Left renal pelvis (tissue), 4 donors: ENCODE data around the gene HIP1. TPM values are rescaled to one million over a fixed set of nuclear protein-coding genes. Genes with fewer than 3 reads are reported as not detected.
"Not testable (repeated sequence)": the region's sequence is repeated elsewhere in the genome, so short reads cannot be mapped to it uniquely, and the experiment has no call there.

Experiments
- DNase-seq, 4 donors: peaks; one replicate each; pipeline ENCODE4 v3.0.0-alpha.2; 2013; ENCODE audit warnings: low read depth in 4 of 4, low spot score in 3 of 4
- polyA plus RNA-seq, 4 donors: library from polyadenylated mRNA; unstranded; fragments of 120-200 nt; gene quantifications; one replicate each; pipeline ENCODE4 v1.2.1, GENCODE V29; 2013; ENCODE audit not compliant: insufficient read length in 4 of 4

Gene HIP1
- polyA plus RNA-seq, 4 donors, result 24.5 to 35.8 (median 33.5) TPM

GRCh38 chr7:75536491-75536890 lies 202.2 kb downstream of the HIP1 start:
- DNase-seq, result no peak

- no peak for DNase-seq
Measured at GRCh38 chr7:75534727-75535307, 203.9 kb downstream of the HIP1 start.

- no peak for DNase-seq
Measured at GRCh38 chr7:75533926-75534325, 204.8 kb downstream of the HIP1 start.

- DNase-seq, result no peak
Measured at GRCh38 chr7:75532639-75533038, 206.1 kb downstream of the HIP1 start.

- no peak for DNase-seq
Measured at GRCh38 chr7:75531359-75531821, 207.4 kb downstream of the HIP1 start.

- not testable (repeated sequence) for DNase-seq
Measured at GRCh38 chr7:75527224-75527722, 211.5 kb downstream of the HIP1 start.

- DNase-seq, result not testable (repeated sequence)
Measured at GRCh38 chr7:75521727-75522126, 217.0 kb downstream of the HIP1 start.

- DNase-seq, result not testable (repeated sequence)
Measured at GRCh38 chr7:75518842-75519241, 219.9 kb downstream of the HIP1 start.

GRCh38 chr7:75509033-75509432 lies 229.7 kb downstream of the HIP1 start:
- DNase-seq, result not testable (repeated sequence)

- DNase-seq, result not testable (repeated sequence)
Measured at GRCh38 chr7:75492020-75492419, 246.7 kb downstream of the HIP1 start, which contains the start of gene SPDYE5. Gene SPDYE5 (plus strand): TSS chr7:75492320. CDS start chr7:75494048, 1,728 bp downstream.

GRCh38 chr7:75485979-75486643 lies 252.6 kb downstream of the HIP1 start, which contains the start of gene POM121C:
Gene POM121C (minus strand): TSS chr7:75486299. CDS start chr7:75441496, 44,803 bp downstream.
- DNase-seq, result peak; percentile 78 to 83 (median 82)

GRCh38 chr7:75485355-75485978 lies 253.3 kb downstream of the HIP1 start:
- DNase-seq, result peak in 2 of 4 donors; percentile 1 to 3

Other genes with a start within 250 kb of the HIP1 start
- gene SPDYE5, start 246.6 kb downstream of the HIP1 start, polyA plus RNA-seq, result 1 to 10 TPM in 3 of 4 donors, under 1 TPM in 1; 0.85 to 4.8 (median 2.4) TPM
- 1 to 10 TPM in 1 of 4 donors, under 1 TPM in 1, not detected in 2; 0.24 to 1.2 TPM for gene CCL26, start 33.3 kb upstream of the HIP1 start, polyA plus RNA-seq
- gene CCL24, start 74.9 kb upstream of the HIP1 start, polyA plus RNA-seq, result 1 to 10 TPM in 1 of 4 donors, under 1 TPM in 1, not detected in 2; 0.29 to 2.3 TPM
- 10 to 100 TPM; 37.2 to 77.9 (median 65.8) TPM for gene RHBDD2, start 140.1 kb upstream of the HIP1 start, polyA plus RNA-seq
- gene POR, start 176.2 kb upstream of the HIP1 start, polyA plus RNA-seq, result 10 to 100 TPM; 50.8 to 70.5 (median 62.1) TPM